Mammary epithelial cell (primary cell): ENCODE measurements around the gene HPN.

Experiments
- CTCF ChIP-seq, 2 donors: IDR thresholded peaks in 1 of 2; conservative IDR thresholded peaks in 1 of 2; 2 replicates each; pipeline ENCODE4 v1.5.1; 2011 to 2012; ENCODE audit warnings: inconsistent platforms in 2 of 2, low read length in 2 of 2, mild to moderate bottlenecking in 2 of 2, control low read depth in 1 of 2, low read depth in 1 of 2; ENCODE audit not compliant: insufficient read depth in 1 of 2; ENCODE audit errors: extremely low read depth in 1 of 2
- EZH2 ChIP-seq: IDR thresholded peaks from 2 replicates; pipeline ENCODE4 v1.6.1; 2012; ENCODE audit warnings: low read length, inconsistent platforms, borderline replicate concordance

GRCh38 chr19:35074426-35075201 lies 33.1 kb downstream of the HPN start:
- TF ChIP-seq CTCF (conservative IDR thresholded peaks at IDR 0.05 in 1 of 2, IDR thresholded peaks at IDR 0.05 in 1 of 2; ENCODE audit: extremely low read depth in 1 of 2, insufficient read depth in 1 of 2, low read depth in 1 of 2, low read length in 2 of 2) (no peak), EZH2 (no peak)
